ENCODE measurements around the gene FURIN. TPM values are rescaled to one million over a fixed set of nuclear protein-coding genes. Genes with fewer than 3 reads are reported as not detected.
"Not testable (repeated sequence)": the region's sequence is repeated elsewhere in the genome, so short reads cannot be mapped to it uniquely, and the experiment has no call there.

The FURIN gene
- polyA plus RNA-seq, 3 donors, result 6.5 to 47.3 (median 14.3) TPM

DNA sequence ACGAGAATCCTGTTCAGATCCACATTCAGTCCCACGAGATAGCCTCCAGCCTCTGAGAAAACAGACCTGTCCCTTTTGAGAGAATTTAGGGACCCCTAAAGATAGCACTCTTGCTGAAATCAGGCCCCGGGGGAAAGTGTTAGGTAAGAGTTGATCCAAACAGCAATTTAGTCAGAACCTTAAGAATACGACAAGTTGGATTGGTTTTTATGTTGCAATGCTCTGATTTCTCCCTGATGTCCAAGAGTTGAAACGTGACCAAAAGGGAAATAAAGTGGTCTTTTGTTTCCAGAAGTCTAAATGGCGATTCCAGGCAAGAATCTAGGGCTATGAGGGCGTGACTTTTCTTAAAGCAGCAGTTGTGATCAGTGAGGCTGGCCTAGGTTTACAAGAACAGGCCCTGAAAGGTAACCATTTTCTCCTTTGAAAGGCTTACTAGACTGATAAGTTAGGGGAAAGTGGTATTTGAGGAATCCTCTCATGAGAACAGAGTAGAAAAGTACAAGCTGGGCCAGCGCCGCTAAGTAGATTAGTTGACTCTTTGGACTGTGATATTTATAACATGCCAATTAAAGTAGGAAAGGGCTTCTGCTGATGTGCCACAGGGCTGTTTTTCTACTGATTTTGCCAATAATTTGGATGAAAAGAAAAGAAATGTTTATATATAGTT is 39.6 kb downstream of the FURIN start:
- no peak for DNase-seq
- H3K9me3 ChIP-seq (replicated peaks in 1 of 2; ENCODE audit: control insufficient read depth in 1 of 2, insufficient read depth in 1 of 2, low read length in 2 of 2), result no peaks in the 10 kb centered on the region
- no peak overlapping the region for H3K4me2 ChIP-seq (replicated peaks; ENCODE audit: extremely low read depth, low read length, poor library complexity, severe bottlenecking)
- peak overlapping the region in 1 of 7 donors; percentile 50 for H3K27ac Mint-ChIP-seq
- peaks cover 78 to 82% of the 10 kb centered on the region in 2 donors for H3K36me3 ChIP-seq (replicated peaks in 1 of 2; ENCODE audit: control insufficient read depth in 1 of 2, insufficient read depth in 2 of 2, low read length in 2 of 2)
- peaks cover 42% of the 10 kb centered on the region for H4K20me1 ChIP-seq (ENCODE audit: insufficient read depth, low read length)
- H2AFZ ChIP-seq (ENCODE audit: insufficient read depth, low read depth, low read length, poor library complexity, severe bottlenecking), result no peak overlapping the region
- TF ChIP-seq, protein P1, sequence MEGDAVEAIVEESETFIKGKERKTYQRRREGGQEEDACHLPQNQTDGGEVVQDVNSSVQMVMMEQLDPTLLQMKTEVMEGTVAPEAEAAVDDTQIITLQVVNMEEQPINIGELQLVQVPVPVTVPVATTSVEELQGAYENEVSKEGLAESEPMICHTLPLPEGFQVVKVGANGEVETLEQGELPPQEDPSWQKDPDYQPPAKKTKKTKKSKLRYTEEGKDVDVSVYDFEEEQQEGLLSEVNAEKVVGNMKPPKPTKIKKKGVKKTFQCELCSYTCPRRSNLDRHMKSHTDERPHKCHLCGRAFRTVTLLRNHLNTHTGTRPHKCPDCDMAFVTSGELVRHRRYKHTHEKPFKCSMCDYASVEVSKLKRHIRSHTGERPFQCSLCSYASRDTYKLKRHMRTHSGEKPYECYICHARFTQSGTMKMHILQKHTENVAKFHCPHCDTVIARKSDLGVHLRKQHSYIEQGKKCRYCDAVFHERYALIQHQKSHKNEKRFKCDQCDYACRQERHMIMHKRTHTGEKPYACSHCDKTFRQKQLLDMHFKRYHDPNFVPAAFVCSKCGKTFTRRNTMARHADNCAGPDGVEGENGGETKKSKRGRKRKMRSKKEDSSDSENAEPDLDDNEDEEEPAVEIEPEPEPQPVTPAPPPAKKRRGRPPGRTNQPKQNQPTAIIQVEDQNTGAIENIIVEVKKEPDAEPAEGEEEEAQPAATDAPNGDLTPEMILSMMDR (IDR thresholded peaks at IDR 0.05), result no peak
- H3K4me1 Mint-ChIP-seq, result peaks cover 20% of the 10 kb centered on the region
- no peak overlapping the region for H3K9ac ChIP-seq (ENCODE audit: insufficient read depth, low read length, poor library complexity, severe bottlenecking)
- H3K27me3 ChIP-seq (ENCODE audit: control insufficient read depth in 2 of 2, insufficient read depth in 2 of 2, low read length in 2 of 2), result no peaks in the 10 kb centered on the region
- no peak overlapping the region for H3K4me3 ChIP-seq (replicated peaks in 1 of 3; ENCODE audit: low read depth in 2 of 3, low read length in 3 of 3)
- intact Hi-C loops (cut with micrococcal nuclease), result no loop called here
- peaks cover 30% of the 10 kb centered on the region for H3K79me2 ChIP-seq (ENCODE audit: insufficient read depth, low read length)
- no peak overlapping the region for H3K27ac ChIP-seq (ENCODE audit: low read depth in 1 of 2, low read length in 2 of 2)
- H3K27me3 Mint-ChIP-seq (ENCODE audit: low read depth in 3 of 3), result peaks cover 0 to 10% (median 4%) of the 10 kb centered on the region in 3 donors
- H3K4me1 ChIP-seq (ENCODE audit: control insufficient read depth in 1 of 2, insufficient read depth in 2 of 2, low read length in 2 of 2), result peaks cover 14 to 22% of the 10 kb centered on the region in 2 donors
- 74% methylated on average over 7 of the region's 9 CpGs for WGBS (ENCODE audit: insufficient coverage)
- peaks cover 79 to 84% of the 10 kb centered on the region in 2 donors for H3K36me3 Mint-ChIP-seq
- H3K9me3 Mint-ChIP-seq, result no peaks in the 10 kb centered on the region
- H3K4me3 Mint-ChIP-seq, result no peak overlapping the region

GRCh38 chr15:90909449-90909848 is 41.1 kb downstream of the FURIN start:
- DNase-seq; H3K9ac ChIP-seq (ENCODE audit: insufficient read depth, low read length, poor library complexity, severe bottlenecking); H2AFZ ChIP-seq (ENCODE audit: insufficient read depth, low read depth, low read length, poor library complexity, severe bottlenecking); H3K9me3 Mint-ChIP-seq; H3K27me3 ChIP-seq (ENCODE audit: control insufficient read depth in 2 of 2, insufficient read depth in 2 of 2, low read length in 2 of 2); intact Hi-C loops (cut with micrococcal nuclease); H3K27ac Mint-ChIP-seq; H3K9me3 ChIP-seq (replicated peaks in 1 of 2; ENCODE audit: control insufficient read depth in 1 of 2, insufficient read depth in 1 of 2, low read length in 2 of 2); H3K27ac ChIP-seq (ENCODE audit: low read depth in 1 of 2, low read length in 2 of 2); H3K4me3 ChIP-seq (replicated peaks in 1 of 3; ENCODE audit: low read depth in 2 of 3, low read length in 3 of 3); H3K4me3 Mint-ChIP-seq; H3K4me2 ChIP-seq (replicated peaks; ENCODE audit: extremely low read depth, low read length, poor library complexity, severe bottlenecking): not testable (repeated sequence)
- WGBS (ENCODE audit: insufficient coverage), result 96% methylated on average over 4 of the region's 11 CpGs
- Histone ChIP-seq H3K4me1 (ENCODE audit: control insufficient read depth in 1 of 2, insufficient read depth in 2 of 2, low read length in 2 of 2) (peaks cover 20 to 24% of the 10 kb centered on the region in 2 donors), H4K20me1 (ENCODE audit: insufficient read depth, low read length) (peaks cover 31% of the 10 kb centered on the region), H3K79me2 (ENCODE audit: insufficient read depth, low read length) (peaks cover 18% of the 10 kb centered on the region), H3K36me3 (replicated peaks in 1 of 2; ENCODE audit: control insufficient read depth in 1 of 2, insufficient read depth in 2 of 2, low read length in 2 of 2) (peaks cover 82 to 91% of the 10 kb centered on the region in 2 donors)
- Mint-ChIP-seq H3K27me3 (ENCODE audit: low read depth in 3 of 3) (peaks cover 0 to 10% (median 4%) of the 10 kb centered on the region in 3 donors), H3K4me1 (peaks cover 26% of the 10 kb centered on the region), H3K36me3 (peaks cover 85 to 94% of the 10 kb centered on the region in 2 donors)
